HG02852 (cell line): ENCODE measurements around the gene CCDC91.
"Not testable (repeated sequence)": the region's sequence is repeated elsewhere in the genome, so short reads cannot be mapped to it uniquely, and the experiment has no call there.

Experiments used
- ATAC-seq: cut with Tn5 transposase; IDR thresholded peaks from one replicate; pipeline ENCODE4 v1.9.1; 2021; ENCODE audit warnings: mild to moderate bottlenecking, moderate library complexity; ENCODE audit not compliant: unreplicated experiment

CCDC91 gene

GRCh38 chr12:28227251-28227650, 37.0 kb downstream of the CCDC91 start:
- ATAC-seq, result no peak

DNA sequence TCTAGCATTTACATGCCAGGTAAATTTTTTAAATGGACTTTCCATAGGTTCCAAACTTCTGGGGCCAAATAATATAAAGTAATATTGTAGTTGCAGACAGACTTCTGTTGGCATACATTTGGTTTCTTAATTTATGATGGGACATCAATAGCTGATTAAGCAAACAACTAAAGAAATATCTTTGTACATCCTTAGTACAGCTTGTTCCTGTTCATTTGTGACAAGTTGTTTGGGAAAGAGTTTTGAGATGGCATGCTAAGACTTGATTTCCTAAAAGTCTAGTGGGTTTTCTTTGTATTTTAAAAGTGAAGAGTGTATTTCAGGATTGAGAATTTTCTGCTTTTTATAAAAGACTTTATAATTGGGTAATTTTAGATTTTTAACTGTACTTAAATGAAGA, 41.0 kb downstream of the CCDC91 start:
- ATAC-seq, result no peak

- ATAC-seq, result peak; percentile 77
Observed at GRCh38 chr12:28232211-28232928, 42.1 kb downstream of the CCDC91 start.

GRCh38 chr12:28234444-28234843, 44.2 kb downstream of the CCDC91 start:
- no peak for ATAC-seq

DNA sequence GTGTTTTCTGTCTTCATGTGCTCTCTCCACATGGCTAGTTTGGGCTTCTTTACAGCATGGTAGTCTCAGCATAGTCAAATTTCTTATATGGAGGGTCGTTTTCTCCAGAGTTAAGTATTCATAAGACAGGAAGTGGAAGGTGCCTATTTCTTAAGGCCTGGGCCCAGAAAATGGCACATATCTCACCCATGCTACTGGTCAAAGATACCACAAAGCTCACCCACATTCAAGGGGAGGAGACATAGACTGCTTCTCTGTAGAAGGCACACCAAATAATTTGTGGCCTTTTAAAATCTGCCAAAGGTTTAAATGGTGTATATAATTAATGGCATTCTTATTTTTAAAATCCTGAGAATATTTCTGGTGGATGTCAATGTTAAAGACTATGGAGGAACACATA, 44.8 kb downstream of the CCDC91 start:
- no peak for ATAC-seq

DNA sequence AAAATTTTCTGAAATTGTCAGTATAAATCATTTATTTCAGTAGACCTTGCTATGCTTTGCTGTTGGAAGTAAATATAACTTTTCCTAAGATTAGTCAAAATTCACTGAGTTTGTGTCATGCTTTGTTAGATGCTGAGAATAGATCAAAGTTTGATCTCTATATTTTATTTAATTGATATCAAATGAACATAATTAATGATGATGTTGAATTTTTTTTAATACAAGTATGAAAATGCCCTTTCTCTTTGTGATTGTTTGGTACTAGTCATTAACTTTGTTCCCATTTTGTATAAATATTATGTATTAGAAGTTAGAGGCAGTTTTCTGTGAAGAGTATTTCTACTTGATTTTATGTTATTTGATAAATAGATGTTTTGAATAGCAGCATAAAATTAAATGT, 45.7 kb downstream of the CCDC91 start:
- no peak for ATAC-seq

GRCh38 chr12:28237423-28237822, 47.2 kb downstream of the CCDC91 start:
- ATAC-seq, result no peak

DNA sequence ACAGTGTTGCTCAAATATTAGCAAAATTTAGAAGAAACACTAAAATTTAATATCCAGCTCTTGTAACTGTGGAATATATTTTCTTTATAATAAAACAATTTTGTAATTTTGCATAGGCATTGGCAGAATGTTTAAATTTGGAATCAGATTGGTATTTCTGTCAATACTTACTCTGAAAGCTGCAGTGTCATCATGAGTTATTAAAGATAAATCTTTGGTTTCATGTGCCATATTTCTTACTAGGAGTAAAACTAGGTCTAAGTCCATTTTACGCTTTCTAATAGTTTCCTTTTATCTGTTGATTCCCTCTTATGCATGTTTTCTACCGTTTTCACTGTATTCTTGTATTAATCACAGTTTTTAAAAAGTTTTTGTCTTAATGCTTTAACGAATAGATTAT, 49.7 kb downstream of the CCDC91 start:
- ATAC-seq, result no peak

DNA sequence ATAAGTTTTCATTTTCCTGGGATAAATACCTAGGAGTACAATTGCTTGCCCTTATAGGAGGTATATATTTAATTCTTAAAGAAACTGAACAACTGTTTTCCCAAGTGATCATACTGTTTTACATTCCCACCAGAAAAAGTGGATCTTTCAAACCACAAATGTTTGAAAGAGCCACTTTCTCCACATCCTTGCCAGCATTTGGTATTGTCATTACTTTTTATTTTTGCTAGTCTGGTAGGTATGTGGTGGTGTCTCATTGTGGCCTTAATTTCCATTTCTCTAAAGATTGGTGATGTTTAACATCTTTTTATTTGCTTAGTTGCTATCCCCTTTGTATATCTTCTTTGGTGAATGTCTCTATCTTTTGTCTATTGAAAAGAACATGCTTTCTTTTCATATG, 50.6 kb downstream of the CCDC91 start:
- ATAC-seq, result no peak

GRCh38 chr12:28242129-28242495, 51.9 kb downstream of the CCDC91 start:
- ATAC-seq, result no peak

DNA sequence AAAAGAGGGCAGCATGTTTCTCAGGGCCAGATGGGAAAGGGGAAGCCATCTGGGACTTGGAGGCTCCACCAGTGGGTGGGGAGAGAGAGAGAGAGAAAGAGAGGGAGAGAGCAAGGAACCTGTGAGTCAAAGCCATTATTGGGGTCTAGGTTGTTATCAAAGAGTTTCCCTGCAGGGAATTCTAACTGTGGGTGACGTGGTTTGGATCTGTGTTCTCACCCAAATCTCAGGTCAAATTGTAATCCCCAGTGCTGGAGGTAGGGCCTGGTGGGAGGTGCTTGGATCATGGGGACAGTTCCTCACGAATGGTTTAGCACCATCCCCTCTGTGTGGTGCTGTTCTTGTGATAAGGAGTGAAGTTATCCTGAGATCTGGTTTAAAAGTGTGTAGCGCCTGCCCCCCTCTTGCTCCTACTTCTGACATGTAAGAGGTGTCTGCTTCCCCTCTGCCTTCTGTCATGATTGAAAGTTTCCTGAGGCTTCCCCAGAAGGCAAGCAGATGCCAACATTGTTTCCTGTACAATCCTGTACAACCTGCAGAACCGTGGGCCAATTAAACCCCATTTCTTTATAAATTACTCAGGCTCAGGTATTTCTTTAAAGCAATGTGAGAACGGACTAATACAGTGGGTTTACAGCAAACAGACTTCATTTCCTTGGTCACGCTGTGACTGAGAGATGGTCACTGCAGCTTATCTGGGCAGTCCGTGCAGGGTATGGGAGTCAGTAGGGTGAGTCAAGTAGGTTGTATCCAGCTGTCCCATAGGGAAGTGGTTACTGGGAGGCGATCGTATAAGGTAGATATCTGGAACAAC, 52.4 kb downstream of the CCDC91 start:
- no peak for ATAC-seq

DNA sequence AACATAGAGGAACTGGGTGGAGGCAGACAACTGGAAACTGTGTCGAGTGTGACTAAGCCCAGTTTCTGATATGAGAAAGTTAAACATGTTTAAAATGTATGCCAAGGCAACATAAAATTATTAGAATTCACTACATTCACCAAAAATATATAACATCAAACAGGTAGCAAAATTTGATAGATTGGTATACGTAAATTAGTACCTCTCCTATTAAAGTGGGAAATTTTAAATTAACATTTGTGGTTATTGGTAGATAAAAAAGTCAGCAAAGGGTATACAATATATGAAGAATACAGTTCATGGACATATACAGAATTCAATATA, 53.0 kb downstream of the CCDC91 start:
- ATAC-seq, result no peak

- ATAC-seq, result no peak
Observed at GRCh38 chr12:28247806-28248205, 57.5 kb downstream of the CCDC91 start.

DNA sequence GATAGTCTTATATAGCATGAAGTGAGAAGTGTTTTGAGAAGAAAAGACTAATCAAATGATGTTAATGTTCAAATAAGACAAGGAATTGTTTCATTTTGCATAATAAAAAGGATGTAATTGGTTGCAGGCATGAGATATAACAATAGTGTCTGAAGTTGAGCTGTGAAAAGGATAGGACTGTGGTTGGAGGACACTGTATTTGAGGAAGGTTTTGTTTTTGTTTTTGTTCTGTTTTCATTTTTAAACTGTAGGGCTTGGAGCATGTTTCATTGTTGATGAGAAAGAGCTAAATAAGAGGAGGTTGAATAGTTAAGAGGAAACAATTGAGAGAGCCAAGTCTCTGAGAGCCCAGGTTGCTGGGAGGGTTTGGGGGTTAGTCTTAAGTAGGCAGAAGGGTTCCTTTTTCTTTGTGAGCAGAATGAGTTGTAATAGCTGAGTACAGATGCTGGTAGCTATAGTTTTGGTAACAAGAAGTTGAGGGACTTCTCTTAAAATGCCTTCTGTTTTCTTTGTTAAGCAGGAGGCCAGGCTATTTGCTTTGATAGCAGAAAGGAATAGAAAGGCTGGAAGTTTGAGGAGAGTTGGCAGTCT, 58.4 kb downstream of the CCDC91 start:
- ATAC-seq, result no peak

GRCh38 chr12:28253161-28253641, 62.9 kb downstream of the CCDC91 start:
- ATAC-seq, result peak; percentile 97

- ATAC-seq, result no peak
Observed at GRCh38 chr12:28257411-28257810, 67.2 kb downstream of the CCDC91 start.

DNA sequence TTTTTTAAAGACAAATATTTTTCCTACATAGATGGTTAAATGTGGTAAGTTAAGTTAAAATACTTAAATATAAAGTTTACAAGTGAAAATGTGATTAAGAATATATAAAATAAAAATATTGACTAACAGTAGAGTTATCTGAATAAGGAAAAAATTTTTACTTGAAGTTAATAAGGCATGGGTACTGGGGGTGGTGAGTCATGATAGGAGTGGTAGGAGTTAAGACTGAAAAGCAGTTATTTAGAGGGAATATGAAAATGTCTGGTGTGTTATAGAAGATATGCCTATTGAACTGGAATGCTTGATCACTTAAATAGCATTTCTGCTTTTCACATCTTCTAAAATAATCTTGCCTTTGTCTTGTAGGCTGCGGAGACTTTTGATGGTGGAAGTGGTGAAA, 68.7 kb downstream of the CCDC91 start:
- ATAC-seq, result no peak

DNA sequence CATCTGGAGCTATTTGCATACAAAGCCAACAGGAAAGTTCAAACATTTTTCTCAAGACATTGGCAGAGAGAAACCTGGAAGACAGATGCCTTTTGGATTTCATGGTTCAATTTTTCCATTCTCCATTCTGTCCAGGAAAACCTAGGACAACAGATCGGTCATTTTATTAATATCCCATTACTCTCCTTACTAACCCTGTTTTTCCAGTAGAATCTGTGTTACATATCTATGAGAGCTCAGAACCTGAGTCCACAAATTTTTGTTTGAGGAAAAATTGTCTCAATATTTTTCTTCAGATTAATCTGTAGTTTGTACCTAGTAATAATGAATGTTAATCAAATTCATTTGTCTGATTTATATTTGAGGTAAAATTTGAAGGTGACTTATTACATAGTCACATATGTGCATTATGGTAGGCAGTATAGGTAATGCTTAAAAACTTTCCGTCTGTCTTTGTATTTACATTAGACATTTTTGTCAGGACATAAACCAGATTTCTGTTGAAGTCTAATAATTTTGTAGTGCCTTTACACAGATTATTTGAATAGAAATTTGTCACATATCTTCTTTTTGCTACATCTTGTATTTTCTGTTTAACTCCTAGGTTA, 75.3 kb downstream of the CCDC91 start:
- ATAC-seq, result no peak

GRCh38 chr12:28267920-28268607, 77.8 kb downstream of the CCDC91 start:
- ATAC-seq, result not testable (repeated sequence)

DNA sequence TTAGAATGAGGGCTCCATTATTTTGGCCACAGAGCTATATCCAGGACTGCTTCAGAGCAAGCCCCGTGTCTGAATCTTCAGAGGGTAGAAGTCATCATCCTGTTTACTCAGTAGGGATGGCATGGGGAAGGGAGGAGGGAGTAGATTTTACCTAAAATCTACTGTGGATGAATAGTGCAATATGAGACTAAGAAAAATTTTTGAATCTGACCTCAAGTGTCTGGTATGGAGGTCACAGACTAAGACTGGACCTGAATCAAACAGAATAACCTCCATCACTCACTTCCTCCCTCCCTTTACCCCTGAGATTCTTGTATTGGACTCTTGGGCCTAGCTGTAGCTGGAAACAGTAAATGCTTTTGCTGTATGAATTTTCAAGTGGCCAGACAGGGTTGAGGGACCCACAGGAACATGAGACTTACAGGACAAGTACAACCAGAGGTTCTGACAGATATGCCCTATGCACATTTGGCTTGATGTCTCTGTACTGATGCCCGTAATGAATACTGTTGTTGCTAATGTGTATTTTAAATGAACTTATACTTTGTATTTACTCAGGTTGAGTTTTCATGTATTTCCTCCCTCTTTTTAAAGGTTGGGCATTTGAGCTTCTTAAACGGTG, 78.5 kb downstream of the CCDC91 start:
- no peak for ATAC-seq

DNA sequence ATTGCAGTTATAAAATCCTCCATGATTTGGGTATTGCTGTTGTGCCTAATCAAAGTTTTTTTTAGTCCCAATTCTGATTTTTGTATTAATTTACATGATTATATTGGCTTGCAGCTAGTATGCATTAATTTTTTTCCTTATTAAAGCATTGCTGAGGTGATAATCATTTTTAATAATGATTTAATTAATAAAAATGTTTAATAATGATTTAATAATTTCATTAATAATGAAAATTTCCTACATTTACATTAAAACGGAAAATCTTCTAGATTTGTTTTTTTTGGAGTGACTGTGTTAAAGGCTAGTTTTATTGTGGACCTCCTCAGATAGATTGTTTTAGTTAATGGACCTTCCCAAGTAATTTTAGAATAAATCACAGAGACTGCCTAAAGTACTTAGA, 79.6 kb downstream of the CCDC91 start:
- ATAC-seq, result no peak
